HG03457 (cell line): ENCODE results near the gene ZNF398.
A peak's percentile ranks its signal among the peaks of the same experiment; 100 is the strongest.
"Not testable (repeated sequence)": the region's sequence is repeated elsewhere in the genome, so short reads cannot be mapped to it uniquely, and the experiment has no call there.

ENCODE experiments used
- ATAC-seq: cut with Tn5 transposase; IDR thresholded peaks from one replicate; pipeline ENCODE4 v1.9.1; 2021; ENCODE audit warnings: moderate number of reproducible peaks; ENCODE audit not compliant: unreplicated experiment

Gene ZNF398

GRCh38 chr7:149147072-149147751, at the start of gene ZNF398:
Gene ZNF398, plus strand, starts transcription at chr7:149147453. Its CDS starts 290 bp downstream, at chr7:149147743.
- ATAC-seq: peak; percentile 61

GRCh38 chr7:149099058-149099457, 48.2 kb upstream of the ZNF398 start:
- no peak for ATAC-seq

GRCh38 chr7:149100821-149101220, 46.4 kb upstream of the ZNF398 start:
- no peak for ATAC-seq

GRCh38 chr7:149102666-149103065, 44.6 kb upstream of the ZNF398 start:
- ATAC-seq: no peak

- ATAC-seq: no peak
Measured at GRCh38 chr7:149103424-149103823, 43.8 kb upstream of the ZNF398 start.

GRCh38 chr7:149104214-149104613, 43.0 kb upstream of the ZNF398 start:
- no peak for ATAC-seq

GRCh38 chr7:149104749-149105148, 42.5 kb upstream of the ZNF398 start:
- ATAC-seq: no peak

GRCh38 chr7:149109969-149110368, 37.3 kb upstream of the ZNF398 start:
- ATAC-seq: no peak

GRCh38 chr7:149125189-149125862, 21.9 kb upstream of the ZNF398 start:
- no peak for ATAC-seq

GRCh38 chr7:149125863-149126661, 21.2 kb upstream of the ZNF398 start, which contains the start of gene ZNF425:
Gene ZNF425, minus strand, starts transcription at chr7:149126324. Its CDS starts 111 bp downstream, at chr7:149126213.
- peak; percentile 87 for ATAC-seq

GRCh38 chr7:149126662-149127266, 20.5 kb upstream of the ZNF398 start:
- peak; percentile 31 for ATAC-seq

- no peak for ATAC-seq
Measured at GRCh38 chr7:149130572-149131198, 16.6 kb upstream of the ZNF398 start.

GRCh38 chr7:149133028-149133710, 14.1 kb upstream of the ZNF398 start:
- ATAC-seq: no peak

GRCh38 chr7:149136118-149136517, 11.1 kb upstream of the ZNF398 start:
- no peak for ATAC-seq

GRCh38 chr7:149140831-149141230, 6.4 kb upstream of the ZNF398 start:
- ATAC-seq: no peak

- no peak for ATAC-seq
Measured at GRCh38 chr7:149141893-149142292, 5.4 kb upstream of the ZNF398 start.

- ATAC-seq: not testable (repeated sequence)
Measured at GRCh38 chr7:149144436-149144922, 2.8 kb upstream of the ZNF398 start.

GRCh38 chr7:149145031-149145845, 2.0 kb upstream of the ZNF398 start:
- ATAC-seq: no peak
